Activated CD4-positive, alpha-beta T cell treated with anti-CD3 and anti-CD28 coated beads for 36 hours (primary cell): ENCODE data around the gene SLC4A4. TPM values are rescaled to one million over a fixed set of nuclear protein-coding genes. Genes with fewer than 3 reads are reported as not detected.
"Not testable (repeated sequence)": the region's sequence is repeated elsewhere in the genome, so short reads cannot be mapped to it uniquely, and the experiment has no call there.

Source experiments
- ATAC-seq: fragments of 200-7000 bp; cut with Tn5 transposase; one replicate; pipeline ENCODE4 v1.10.0; 2021; ENCODE audit warnings: mild to moderate bottlenecking, moderate library complexity
- CTCF ChIA-PET: fragments of 350-600 bp; sonication (Branson Sonifier 250); formaldehyde crosslinking; loops from one replicate; lab custom pipeline; 2021; ENCODE audit warnings: antibody characterized with exemption; lab: Charles Lee
- POLR2A ChIA-PET: fragments of 350-600 bp; sonication (Branson Sonifier 250); formaldehyde crosslinking; loops from one replicate; lab custom pipeline; 2021; ENCODE audit warnings: antibody characterized with exemption, inconsistent platforms; lab: Charles Lee
- DNase-seq: peaks from one replicate; pipeline ENCODE4 v3.0.0-alpha.2; 2020
- H3K27ac Mint-ChIP-seq: one replicate; pipeline ENCODE4 v1.8.0; 2021; ENCODE audit warnings: mixed read lengths
- H3K27me3 Mint-ChIP-seq: one replicate; pipeline ENCODE4 v1.8.0; 2021; ENCODE audit warnings: mixed read lengths
- H3K36me3 Mint-ChIP-seq: one replicate; pipeline ENCODE4 v1.8.0; 2021; ENCODE audit warnings: low read depth, mixed read lengths
- H3K4me1 Mint-ChIP-seq: one replicate; pipeline ENCODE4 v1.8.0; 2021; ENCODE audit warnings: mixed read lengths
- H3K4me3 Mint-ChIP-seq: one replicate; pipeline ENCODE4 v1.8.0; 2021; ENCODE audit warnings: mild to moderate bottlenecking, moderate library complexity, mixed read lengths
- H3K9me3 Mint-ChIP-seq: one replicate; pipeline ENCODE4 v1.8.0; 2021; ENCODE audit warnings: low read depth, mixed read lengths
- intact Hi-C, 2 experiments: fragments of 100-400 bp; cut with DNase I in 1 of 2; cut with micrococcal nuclease in 1 of 2; formaldehyde crosslinking; loops; one replicate each; pipeline versions ENCODE4 v1.14.2 to v1.15.1; 2022 to 2024; cut with DNase I, micrococcal nuclease
- total RNA-seq, 2 experiments: library from RNA; stranded (reverse); gene quantifications; one replicate each; pipeline ENCODE4 v1.2.3, GENCODE V29; 2021

The SLC4A4 gene
- total RNA-seq, 2 experiments from 2014 or later: 0.16 TPM; not detected in 1

DNA sequence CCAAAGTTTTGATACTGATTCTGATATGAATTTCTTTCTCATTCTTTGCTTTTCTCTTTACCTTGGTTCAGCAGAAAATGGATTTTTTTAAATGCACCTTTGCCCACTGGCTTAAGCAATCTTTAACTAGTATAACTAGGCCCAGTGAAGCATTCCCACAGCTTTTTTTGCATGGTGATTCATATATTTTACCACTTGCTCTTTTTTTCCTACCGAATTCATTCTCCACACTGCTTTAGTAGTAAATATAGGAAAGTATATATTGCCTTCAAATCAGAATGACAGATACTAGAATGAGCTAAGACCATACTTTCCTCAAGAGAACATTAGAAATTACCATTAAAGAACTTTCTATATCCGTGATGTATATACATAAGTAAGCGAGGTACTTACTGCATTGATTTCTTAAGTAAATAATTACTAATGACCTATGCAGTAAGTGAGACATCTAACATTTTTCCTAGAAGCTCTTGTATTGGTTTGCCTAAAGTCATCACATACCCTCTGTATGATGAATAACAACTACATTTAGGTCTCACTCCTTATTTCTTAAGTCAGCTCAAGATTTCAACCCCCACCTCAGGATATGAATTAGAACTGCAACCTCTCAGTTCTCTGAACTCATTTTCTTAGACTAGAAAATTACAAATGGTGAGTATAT is 44.2 kb downstream of the SLC4A4 start:
- intact Hi-C loops: no loop called here
- H3K9me3 Mint-ChIP-seq: no peaks in the 10 kb centered on the region
- peaks cover 4% of the 10 kb centered on the region for H3K27me3 Mint-ChIP-seq
- ATAC-seq (no peak), DNase-seq (no peak)
- POLR2A ChIA-PET: no interaction called here
- CTCF ChIA-PET: interaction anchor here (0.6 to 1.0 kb wide), 2 partner anchors 11 to 311 kb away, joined by 3 read pairs; no protein-coding TSS in a partner anchor
- no peaks in the 10 kb centered on the region for H3K36me3 Mint-ChIP-seq
- no peak overlapping the region for H3K4me3 Mint-ChIP-seq
- H3K27ac Mint-ChIP-seq: no peak overlapping the region
- H3K4me1 Mint-ChIP-seq: no peaks in the 10 kb centered on the region

DNA sequence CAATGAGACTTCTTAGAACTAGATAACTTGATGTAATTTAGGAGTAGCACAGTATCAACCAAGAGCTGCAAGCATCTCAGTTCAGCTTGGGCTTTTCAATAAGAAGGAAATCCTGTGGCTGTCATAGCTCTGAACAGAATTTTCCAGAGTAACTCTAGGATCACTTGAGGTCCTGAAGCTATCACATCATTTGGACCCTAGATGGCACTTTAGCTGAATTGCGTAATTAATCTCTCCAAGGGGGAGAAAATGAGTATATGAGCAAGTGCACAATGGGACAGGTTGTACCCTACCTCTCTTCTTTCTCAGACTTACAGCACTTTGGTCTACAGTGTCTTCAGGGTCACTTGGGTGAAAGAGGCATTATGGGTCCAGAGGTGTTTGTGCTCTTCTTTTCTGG is 45.2 kb downstream of the SLC4A4 start:
- DNase-seq (no peak), ATAC-seq (no peak)
- Mint-ChIP-seq H3K9me3 (no peaks in the 10 kb centered on the region), H3K4me1 (no peaks in the 10 kb centered on the region), H3K27ac (no peak overlapping the region), H3K27me3 (peaks cover 4% of the 10 kb centered on the region), H3K36me3 (no peaks in the 10 kb centered on the region), H3K4me3 (no peak overlapping the region)
- intact Hi-C loops: no loop called here
- ChIA-PET POLR2A (no interaction called here), CTCF (no interaction called here)

- peaks cover 4% of the 10 kb centered on the region for H3K27me3 Mint-ChIP-seq
Observed at GRCh38 chr4:71389149-71389827, 50.5 kb downstream of the SLC4A4 start.

DNA sequence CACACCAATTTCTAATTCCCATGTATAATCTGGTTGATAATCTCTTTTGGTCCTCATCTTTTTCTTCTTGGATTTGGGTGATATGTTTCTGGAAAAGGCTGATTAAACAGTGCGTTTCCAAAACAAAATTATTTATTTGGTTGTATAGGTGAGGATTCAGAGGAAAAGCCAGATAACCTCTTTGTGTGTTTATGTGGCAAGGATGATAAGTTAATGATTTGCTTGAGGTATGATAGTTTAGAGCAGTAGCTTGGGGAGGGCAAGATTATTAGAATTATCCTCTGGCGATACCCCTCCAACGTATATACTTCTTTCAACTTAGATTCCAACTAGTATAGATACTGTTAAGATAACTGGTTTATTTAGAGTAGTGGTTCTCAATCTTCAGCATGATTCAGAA is 53.3 kb downstream of the SLC4A4 start:
- ATAC-seq (no peak), DNase-seq (no peak)
- POLR2A ChIA-PET: no interaction called here
- no peak overlapping the region for H3K27ac Mint-ChIP-seq
- no peaks in the 10 kb centered on the region for H3K36me3 Mint-ChIP-seq
- H3K27me3 Mint-ChIP-seq: peaks cover 4% of the 10 kb centered on the region
- no peak overlapping the region for H3K4me3 Mint-ChIP-seq
- no peaks in the 10 kb centered on the region for H3K9me3 Mint-ChIP-seq
- intact Hi-C loops: no loop called here
- CTCF ChIA-PET: interaction anchor here (1.1 kb wide), 1 partner anchor 11 kb away, joined by 3 read pairs; no protein-coding TSS in a partner anchor
- H3K4me1 Mint-ChIP-seq: no peaks in the 10 kb centered on the region

More at GRCh38 chr4:71389149-71389827, 50.5 kb downstream of the SLC4A4 start:
- DNase-seq: no peak
- intact Hi-C loops: no loop called here
- ChIA-PET POLR2A (no interaction called here), CTCF (interaction anchor here (0.6 to 0.9 kb wide), 2 partner anchors 20 to 820 kb away, joined by 3 read pairs; no protein-coding TSS in a partner anchor)
- no peaks in the 10 kb centered on the region for H3K4me1 Mint-ChIP-seq
- H3K27ac Mint-ChIP-seq: no peak overlapping the region
- no peak for ATAC-seq
- no peak overlapping the region for H3K4me3 Mint-ChIP-seq
- H3K9me3 Mint-ChIP-seq: no peaks in the 10 kb centered on the region
- H3K36me3 Mint-ChIP-seq: no peaks in the 10 kb centered on the region

DNA sequence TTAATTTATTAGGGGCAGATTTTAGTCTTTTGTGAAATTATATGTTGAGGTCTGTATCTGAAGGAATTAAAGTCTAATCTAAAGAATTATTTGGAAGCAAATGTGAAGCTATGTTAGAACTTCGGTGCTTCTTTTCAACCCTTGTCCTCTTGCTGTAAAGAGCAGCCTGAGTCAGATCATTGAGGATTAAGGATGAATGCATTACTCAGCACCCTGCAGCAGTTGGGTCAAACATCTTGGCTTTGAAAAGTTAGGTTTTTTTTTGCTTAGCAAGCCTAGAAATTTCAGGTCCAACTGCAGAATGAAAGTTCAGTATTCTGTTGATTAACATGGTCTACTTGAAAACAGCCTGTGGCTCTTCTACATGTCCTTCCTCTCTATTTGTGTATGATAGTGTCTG is 57.6 kb downstream of the SLC4A4 start:
- no peak for ATAC-seq
- CTCF ChIA-PET: interaction anchor here (1.0 kb wide), 1 partner anchor 9 kb away, joined by 3 read pairs; no protein-coding TSS in a partner anchor

DNA sequence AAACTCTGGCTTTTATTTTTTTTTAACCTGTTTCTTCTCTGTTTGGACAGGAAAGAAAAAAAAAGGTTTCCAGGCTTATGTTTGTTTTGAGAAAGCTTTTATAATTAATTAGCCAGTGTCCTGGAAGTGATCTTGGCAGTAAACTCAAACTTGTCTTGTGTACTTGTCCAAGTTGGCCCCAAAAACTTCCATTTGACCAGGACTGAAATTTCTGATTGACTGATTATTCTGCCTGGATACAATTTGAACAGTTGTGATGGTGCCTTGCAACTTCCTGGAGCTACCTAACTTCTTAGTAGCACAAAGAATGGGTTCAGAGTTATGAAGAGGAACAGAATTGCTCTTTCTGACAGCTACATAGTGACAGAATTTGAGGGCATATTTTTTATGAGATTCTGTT is 62.0 kb downstream of the SLC4A4 start:
- POLR2A ChIA-PET: no interaction called here
- DNase-seq (no peak), ATAC-seq (no peak)
- intact Hi-C loops: no loop called here
- Mint-ChIP-seq H3K27ac (no peak overlapping the region), H3K4me3 (no peak overlapping the region), H3K9me3 (no peaks in the 10 kb centered on the region), H3K36me3 (no peaks in the 10 kb centered on the region), H3K27me3 (no peaks in the 10 kb centered on the region), H3K4me1 (no peaks in the 10 kb centered on the region)
- CTCF ChIA-PET: no interaction called here

More for the DNA sequence above, 57.6 kb downstream of the SLC4A4 start:
- no peak for DNase-seq
- no peaks in the 10 kb centered on the region for H3K9me3 Mint-ChIP-seq
- H3K27me3 Mint-ChIP-seq: no peaks in the 10 kb centered on the region
- no peak overlapping the region for H3K27ac Mint-ChIP-seq
- POLR2A ChIA-PET: no interaction called here
- no peaks in the 10 kb centered on the region for H3K36me3 Mint-ChIP-seq
- intact Hi-C loops: no loop called here
- H3K4me1 Mint-ChIP-seq: no peaks in the 10 kb centered on the region
- no peak overlapping the region for H3K4me3 Mint-ChIP-seq

DNA sequence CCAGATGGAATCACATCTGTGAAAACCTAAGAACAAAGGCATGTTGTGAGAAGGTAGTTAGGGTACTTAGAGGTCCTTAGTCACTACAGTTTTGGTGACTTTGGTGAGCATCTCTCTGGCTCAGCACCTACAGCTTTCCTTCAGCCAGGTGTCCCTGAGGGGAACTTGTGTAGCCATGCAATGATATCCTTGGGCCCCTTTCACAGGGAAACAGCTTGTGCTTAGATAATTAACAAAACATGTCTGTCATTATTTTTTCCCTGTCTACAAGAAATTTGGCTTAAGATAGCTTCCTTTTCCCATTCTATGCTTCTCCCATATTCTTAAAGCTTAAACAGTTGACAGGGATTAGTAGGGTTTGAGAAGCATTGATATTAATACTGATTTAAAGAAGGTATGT is 63.8 kb downstream of the SLC4A4 start:
- ChIA-PET CTCF (interaction anchor here (1.1 kb wide), 1 partner anchor 10 kb away, joined by 3 read pairs; no protein-coding TSS in a partner anchor), POLR2A (no interaction called here)
- Mint-ChIP-seq H3K27me3 (no peaks in the 10 kb centered on the region), H3K4me1 (no peaks in the 10 kb centered on the region), H3K36me3 (no peaks in the 10 kb centered on the region), H3K27ac (no peak overlapping the region), H3K9me3 (no peaks in the 10 kb centered on the region), H3K4me3 (no peak overlapping the region)
- intact Hi-C loops: no loop called here
- ATAC-seq: no peak
- no peak for DNase-seq

- ChIA-PET POLR2A (no interaction called here), CTCF (no interaction called here)
- Mint-ChIP-seq H3K27me3 (no peaks in the 10 kb centered on the region), H3K4me3 (no peak overlapping the region), H3K9me3 (peaks cover 7% of the 10 kb centered on the region), H3K36me3 (no peaks in the 10 kb centered on the region), H3K27ac (no peak overlapping the region), H3K4me1 (no peaks in the 10 kb centered on the region)
- DNase-seq: no peak
- intact Hi-C loops: no loop called here
- no peak for ATAC-seq
Observed at GRCh38 chr4:71404049-71404448, 65.2 kb downstream of the SLC4A4 start.

DNA sequence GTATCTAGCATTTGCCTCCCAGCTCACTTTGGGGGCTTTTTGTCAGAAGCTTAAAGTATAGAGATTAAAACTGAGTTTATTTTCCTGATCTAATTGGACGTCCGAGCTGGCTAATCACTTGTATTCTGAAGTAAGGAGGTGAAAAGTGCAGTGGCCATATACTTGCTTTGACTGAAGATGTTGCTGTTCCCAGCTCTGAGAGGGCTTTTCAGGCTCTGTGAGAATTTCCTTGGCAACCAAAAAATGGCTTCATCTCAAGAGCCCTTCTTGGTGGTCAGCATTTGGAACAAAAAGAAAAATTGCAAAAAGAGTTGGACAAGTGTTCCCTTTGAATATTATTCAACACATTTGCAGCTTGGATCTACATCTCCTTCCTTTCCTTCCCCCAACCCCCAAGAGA is 67.0 kb downstream of the SLC4A4 start:
- intact Hi-C loops: no loop called here
- ChIA-PET CTCF (interaction anchor here (0.7 to 1.2 kb wide), 4 partner anchors 10 to 54 kb away, joined by 3 read pairs; no protein-coding TSS in a partner anchor), POLR2A (no interaction called here)
- no peak overlapping the region for H3K27ac Mint-ChIP-seq
- H3K4me1 Mint-ChIP-seq: no peaks in the 10 kb centered on the region
- DNase-seq (no peak), ATAC-seq (no peak)
- H3K4me3 Mint-ChIP-seq: no peak overlapping the region
- H3K36me3 Mint-ChIP-seq: no peaks in the 10 kb centered on the region
- H3K27me3 Mint-ChIP-seq: no peaks in the 10 kb centered on the region
- peaks cover 9% of the 10 kb centered on the region for H3K9me3 Mint-ChIP-seq

DNA sequence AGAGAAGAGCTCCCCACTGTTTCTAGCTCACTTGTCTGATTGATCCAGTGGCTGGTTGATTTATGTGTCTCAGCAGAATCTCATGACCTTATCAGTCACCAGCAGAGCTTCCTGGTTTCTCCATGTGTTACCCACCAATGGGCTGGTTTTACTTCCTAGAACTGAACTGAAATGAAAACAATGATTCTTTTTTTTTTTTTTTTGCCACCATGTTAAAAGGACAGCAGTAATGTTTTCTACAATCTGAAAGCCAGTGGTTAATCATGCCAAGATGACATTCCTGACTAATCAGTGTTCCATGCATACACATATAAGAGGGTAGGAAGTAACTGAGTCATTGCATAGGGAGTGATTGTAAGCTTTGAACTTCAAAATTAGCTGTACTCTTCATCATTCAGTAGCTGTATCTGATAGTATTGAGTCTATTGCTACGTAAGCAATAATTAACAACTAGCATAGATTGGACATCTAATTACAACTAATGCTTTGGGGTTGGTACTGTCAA is 67.7 kb downstream of the SLC4A4 start:
- DNase-seq: no peak
- ATAC-seq: no peak
- Mint-ChIP-seq H3K27me3 (no peaks in the 10 kb centered on the region), H3K4me1 (no peaks in the 10 kb centered on the region), H3K36me3 (no peaks in the 10 kb centered on the region), H3K9me3 (peaks cover 9% of the 10 kb centered on the region), H3K27ac (no peak overlapping the region), H3K4me3 (no peak overlapping the region)
- intact Hi-C loops: no loop called here
- ChIA-PET POLR2A (no interaction called here), CTCF (interaction anchor here (1.0 kb wide), 1 partner anchor 9 kb away, joined by 3 read pairs; no protein-coding TSS in a partner anchor)

DNA sequence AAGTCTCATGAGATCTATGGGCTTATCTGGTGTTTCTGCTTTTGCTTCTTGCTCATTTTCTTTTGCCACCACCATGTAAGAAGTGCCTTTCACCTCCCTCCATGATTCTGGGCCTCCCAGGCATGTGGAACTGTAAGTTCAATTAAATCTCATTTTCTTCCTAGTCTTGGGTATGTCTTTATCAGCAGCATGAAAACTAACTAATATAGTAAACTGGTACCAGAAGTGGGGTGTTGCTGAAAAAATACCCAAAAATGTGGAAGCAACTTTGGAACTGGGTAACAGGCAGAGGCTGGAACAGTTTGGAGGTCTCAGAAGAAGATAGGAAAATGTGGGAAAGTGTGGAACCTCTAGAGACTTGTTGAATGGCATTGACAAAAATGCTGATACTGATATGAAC is 70.1 kb downstream of the SLC4A4 start:
- CTCF ChIA-PET, H3K27ac Mint-ChIP-seq, intact Hi-C loops, H3K27me3 Mint-ChIP-seq, ATAC-seq, H3K36me3 Mint-ChIP-seq, POLR2A ChIA-PET, H3K4me1 Mint-ChIP-seq, DNase-seq, H3K4me3 Mint-ChIP-seq, H3K9me3 Mint-ChIP-seq: not testable (repeated sequence)

DNA sequence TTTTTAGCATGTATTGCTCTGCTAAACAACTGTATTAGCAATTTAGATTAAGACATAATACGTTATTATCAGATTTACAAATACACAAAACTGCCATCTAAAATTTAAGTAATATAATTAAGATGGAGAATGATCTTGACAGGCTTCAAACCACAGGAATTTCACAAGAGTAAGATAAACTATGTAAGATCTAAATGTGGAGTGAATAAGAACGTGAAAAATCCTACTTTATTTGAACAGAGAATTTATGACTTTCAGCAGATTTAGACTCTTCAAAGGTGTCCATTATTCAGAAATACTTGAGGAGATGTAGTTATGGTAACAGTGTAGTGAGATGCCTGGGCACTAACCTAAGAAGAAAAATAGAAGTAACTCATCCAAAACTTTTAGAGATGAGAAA is 73.2 kb downstream of the SLC4A4 start:
- no peaks in the 10 kb centered on the region for H3K36me3 Mint-ChIP-seq
- POLR2A ChIA-PET: no interaction called here
- ATAC-seq: no peak

More for the DNA sequence above, 73.2 kb downstream of the SLC4A4 start:
- no peak overlapping the region for H3K27ac Mint-ChIP-seq
- no peak overlapping the region for H3K4me3 Mint-ChIP-seq
- CTCF ChIA-PET: no interaction called here
- H3K27me3 Mint-ChIP-seq: no peaks in the 10 kb centered on the region
- intact Hi-C loops: no loop called here
- no peaks in the 10 kb centered on the region for H3K4me1 Mint-ChIP-seq
- DNase-seq: no peak
- H3K9me3 Mint-ChIP-seq: peaks cover 9% of the 10 kb centered on the region
